OCI-LY7 (cell line): ENCODE results near the gene PCDH12.

Source experiments
- CTCF ChIP-seq: fragments of 200-600 bp; sonication (generic); conservative IDR thresholded peaks from 2 replicates; pipeline ENCODE4 v1.5.1; 2014; ENCODE audit warnings: mild to moderate bottlenecking, antibody characterized with exemption, low read length, moderate library complexity, mixed read lengths
- EZH2phosphoT487 ChIP-seq: fragments of 200-600 bp; sonication (generic); IDR thresholded peaks from 2 replicates; pipeline ENCODE4 v1.6.1; 2018; ENCODE audit warnings: low read depth, borderline replicate concordance, mild to moderate bottlenecking, mixed run types, antibody characterized with exemption, low read length, moderate library complexity, mixed read lengths

DNA sequence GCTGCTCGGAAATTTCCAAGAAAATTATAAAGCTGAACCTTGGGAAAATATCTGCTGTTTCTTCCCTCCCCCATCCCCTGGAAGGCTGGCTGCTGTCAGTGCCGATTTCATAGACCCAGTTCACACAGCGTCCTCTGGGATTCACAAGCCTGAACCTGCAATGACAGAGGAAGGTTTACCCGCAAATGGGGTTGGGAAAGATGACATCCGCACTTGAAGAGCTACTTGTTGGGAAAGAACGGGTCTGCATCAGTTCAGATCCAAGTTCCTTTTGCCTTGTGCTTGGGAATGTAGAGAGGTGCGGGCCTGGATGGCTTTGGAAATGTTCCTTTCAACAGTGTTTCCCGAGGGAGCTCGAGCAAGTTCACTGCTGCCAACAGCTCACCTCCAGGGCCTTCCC lies 13.9 kb downstream of the PCDH12 start:
- TF ChIP-seq CTCF (no peak), EZH2phosphoT487 (no peak)
